Stimulated activated CD8-positive, alpha-beta memory T cell treated with anti-CD3 and anti-CD28 coated beads, Interleukin-15, amount 100 ng/mL, for 1 hour (primary cell): Measurements from ENCODE around the gene DDIT3.

Experiments used
- DNase-seq: peaks from one replicate; pipeline ENCODE4 v3.0.0-alpha.2; 2020; ENCODE audit warnings: low read depth

DDIT3 gene

GRCh38 chr12:57467915-57468314 lies 52.4 kb downstream of the DDIT3 start:
- DNase-seq: no peak

GRCh38 chr12:57467212-57467874 lies 53.0 kb downstream of the DDIT3 start:
- no peak for DNase-seq
